HCT116 (cell line): Measurements from ENCODE around the gene NIPAL1.

ENCODE experiments used
- CEBPB ChIP-seq: IDR thresholded peaks from 2 replicates; pipeline ENCODE4 v1.6.1; 2012; ENCODE audit warnings: low read depth
- POLR2AphosphoS5 ChIP-seq: IDR thresholded peaks from 2 replicates; pipeline ENCODE4 v1.6.1; 2011; ENCODE audit warnings: mild to moderate bottlenecking, low read depth, low read length, moderate library complexity

GRCh38 chr4:48024522-48024921 lies 8.0 kb downstream of the NIPAL1 start:
- TF ChIP-seq CEBPB: no peak
- TF ChIP-seq POLR2AphosphoS5: no peak
